Thymus (tissue), 11 donors: ENCODE results near the gene TMEM50A. TPM values are rescaled to one million over a fixed set of nuclear protein-coding genes. Genes with fewer than 3 reads are reported as not detected.
"Not testable (repeated sequence)": the region's sequence is repeated elsewhere in the genome, so short reads cannot be mapped to it uniquely, and the experiment has no call there.

Experiments
- DNase-seq, 9 donors: peaks; one replicate each; pipeline ENCODE4 v3.0.0-alpha.2; 2013; ENCODE audit warnings: low spot score in 9 of 9, low read depth in 6 of 9, missing footprints in 1 of 9
- H3K27ac ChIP-seq, 2 donors: one replicate each; pipeline ENCODE4 v1.5.1; 2013; ENCODE audit warnings: control low read depth in 1 of 2, low read depth in 1 of 2, low read length in 1 of 2, mild to moderate bottlenecking in 1 of 2, moderate library complexity in 1 of 2
- H3K27me3 ChIP-seq, 2 donors: one replicate each; pipeline ENCODE4 v1.5.1; 2013; ENCODE audit warnings: low read length in 1 of 2; ENCODE audit not compliant: control insufficient read depth in 2 of 2, insufficient read depth in 1 of 2
- H3K36me3 ChIP-seq, 2 donors: one replicate each; pipeline ENCODE4 v1.5.1; 2013; ENCODE audit warnings: low read length in 1 of 2, mild to moderate bottlenecking in 1 of 2, moderate library complexity in 1 of 2; ENCODE audit not compliant: control insufficient read depth in 2 of 2, insufficient read depth in 2 of 2
- H3K4me1 ChIP-seq, 2 donors: one replicate each; pipeline ENCODE4 v1.5.1; 2013; ENCODE audit warnings: low read length in 2 of 2; ENCODE audit not compliant: control insufficient read depth in 2 of 2, insufficient read depth in 2 of 2
- H3K4me3 ChIP-seq, 2 donors: one replicate each; pipeline ENCODE4 v1.5.1; 2013; ENCODE audit warnings: low read length in 2 of 2, control low read depth in 1 of 2, mild to moderate bottlenecking in 1 of 2
- H3K9me3 ChIP-seq, 2 donors: one replicate each; pipeline ENCODE4 v1.5.1; 2013; ENCODE audit warnings: low read length in 1 of 2, mild to moderate bottlenecking in 1 of 2; ENCODE audit not compliant: control insufficient read depth in 2 of 2, insufficient read depth in 1 of 2
- WGBS: extraction: QIAGEN DNeasy Blood & Tissue Kit; methylation state at CpG from one replicate; pipeline ENCODE4 v1.1.7; 2013; 5-methylcytosine and 5-hydroxymethylcytosine counted together
- polyA plus RNA-seq: library from polyadenylated mRNA; stranded (reverse); fragments of 200-250 nt; gene quantifications from one replicate; pipeline ENCODE4 v1.2.3, GENCODE V29; 2013
- total RNA-seq: library from RNA; stranded (reverse); fragments of 120-200 nt; gene quantifications from one replicate; pipeline ENCODE4 v1.2.4, GENCODE V29; 2013
- donor health status: healthy.

Gene TMEM50A
- total and polyA plus RNA-seq, 2 donors: 63.8 to 109 TPM

DNA sequence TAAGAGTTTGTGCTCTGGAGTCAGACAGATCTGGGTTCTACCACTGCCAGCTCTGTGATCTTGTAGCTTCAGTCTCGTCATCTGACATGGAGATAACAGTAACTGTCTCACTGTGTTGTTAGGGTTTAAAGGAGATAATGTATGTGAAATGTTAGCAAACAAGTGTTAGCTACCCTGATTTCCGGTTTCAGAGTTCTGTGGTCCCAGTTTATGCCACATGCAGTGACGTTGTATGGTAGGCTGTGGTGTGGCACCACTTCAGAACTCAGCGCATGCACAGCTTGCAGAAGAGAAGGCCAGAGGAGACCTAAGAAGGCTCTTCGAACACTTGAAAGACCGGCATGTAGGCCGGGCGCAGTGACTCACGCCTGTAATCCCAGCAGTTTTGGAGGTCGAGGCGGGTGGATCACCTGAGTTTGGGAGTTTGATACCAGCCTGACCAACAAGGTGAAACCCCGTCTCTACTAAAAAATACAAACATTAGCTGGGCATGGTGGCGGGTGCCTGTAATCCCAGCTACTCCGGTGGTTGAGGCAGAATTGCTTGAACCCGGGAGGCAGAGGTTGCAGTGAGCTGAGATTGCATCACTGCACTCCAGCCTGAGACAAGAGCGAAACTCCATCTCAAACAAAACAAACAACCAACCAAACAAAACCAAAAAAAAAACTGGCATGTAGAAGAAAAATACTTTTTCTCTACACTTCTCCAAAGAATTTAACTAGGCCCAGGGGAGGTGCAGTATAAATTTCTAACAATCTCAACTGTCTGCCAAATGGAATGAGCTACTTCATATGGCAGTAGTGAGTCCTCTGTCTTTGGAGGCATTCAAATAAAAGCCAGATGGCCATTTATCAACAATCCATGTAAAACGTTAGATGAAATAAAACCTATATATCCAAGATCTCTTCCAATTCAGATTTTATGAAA, 10.0 kb upstream of the TMEM50A start:
- H3K27me3 ChIP-seq, H3K4me3 ChIP-seq, H3K27ac ChIP-seq, H3K36me3 ChIP-seq, DNase-seq, H3K4me1 ChIP-seq, H3K9me3 ChIP-seq: not testable (repeated sequence)
- no CpG with 5 or more reads among the region's 17 CpGs for WGBS

GRCh38 chr1:25328791-25329185, 9.3 kb upstream of the TMEM50A start:
- not testable (repeated sequence) for H3K4me3 ChIP-seq, DNase-seq, H3K27me3 ChIP-seq, H3K9me3 ChIP-seq, H3K36me3 ChIP-seq, H3K27ac ChIP-seq, H3K4me1 ChIP-seq
- 95% methylated on average over 4 of the region's 4 CpGs for WGBS

DNA sequence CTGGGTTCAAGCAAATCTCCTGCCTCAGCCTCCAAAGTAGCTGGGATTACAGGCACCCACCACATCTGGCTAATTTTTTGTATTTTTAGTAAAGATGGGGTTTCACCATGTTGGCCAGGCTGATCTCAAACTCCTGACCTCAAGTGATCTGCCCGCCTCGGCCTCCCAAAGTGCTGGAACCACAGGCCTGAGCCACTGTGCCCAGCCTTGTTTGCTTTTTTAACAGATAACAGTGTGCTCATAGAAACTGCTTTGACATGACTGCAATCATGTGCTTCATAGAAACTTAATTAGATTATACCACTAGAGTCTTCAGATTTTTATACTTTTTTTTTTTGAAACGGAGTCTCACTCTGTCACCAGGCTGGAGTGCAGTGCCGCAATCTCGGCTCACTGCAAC, 8.8 kb upstream of the TMEM50A start:
- H3K27ac ChIP-seq, DNase-seq, H3K36me3 ChIP-seq, H3K4me3 ChIP-seq, H3K9me3 ChIP-seq, H3K27me3 ChIP-seq, H3K4me1 ChIP-seq: not testable (repeated sequence)
- over 99% methylated on average over 5 of the region's 5 CpGs for WGBS

- not testable (repeated sequence) for H3K4me1 ChIP-seq, DNase-seq, H3K9me3 ChIP-seq, H3K27ac ChIP-seq, H3K4me3 ChIP-seq, H3K27me3 ChIP-seq, H3K36me3 ChIP-seq
- 62% methylated on average over 5 of the region's 5 CpGs for WGBS
Measured at GRCh38 chr1:25329950-25330349, 8.2 kb upstream of the TMEM50A start.

GRCh38 chr1:25336922-25337354, 1.2 kb upstream of the TMEM50A start:
- not testable (repeated sequence) for H3K27ac ChIP-seq, H3K36me3 ChIP-seq, H3K9me3 ChIP-seq, H3K27me3 ChIP-seq, H3K4me1 ChIP-seq
- WGBS: under 1% methylated on average over 28 of the region's 29 CpGs
- peak overlapping the region; percentile 52 to 58 for H3K4me3 ChIP-seq
- DNase-seq: peak in 3 of 9 donors; percentile 11 to 50 (median 18)

DNA sequence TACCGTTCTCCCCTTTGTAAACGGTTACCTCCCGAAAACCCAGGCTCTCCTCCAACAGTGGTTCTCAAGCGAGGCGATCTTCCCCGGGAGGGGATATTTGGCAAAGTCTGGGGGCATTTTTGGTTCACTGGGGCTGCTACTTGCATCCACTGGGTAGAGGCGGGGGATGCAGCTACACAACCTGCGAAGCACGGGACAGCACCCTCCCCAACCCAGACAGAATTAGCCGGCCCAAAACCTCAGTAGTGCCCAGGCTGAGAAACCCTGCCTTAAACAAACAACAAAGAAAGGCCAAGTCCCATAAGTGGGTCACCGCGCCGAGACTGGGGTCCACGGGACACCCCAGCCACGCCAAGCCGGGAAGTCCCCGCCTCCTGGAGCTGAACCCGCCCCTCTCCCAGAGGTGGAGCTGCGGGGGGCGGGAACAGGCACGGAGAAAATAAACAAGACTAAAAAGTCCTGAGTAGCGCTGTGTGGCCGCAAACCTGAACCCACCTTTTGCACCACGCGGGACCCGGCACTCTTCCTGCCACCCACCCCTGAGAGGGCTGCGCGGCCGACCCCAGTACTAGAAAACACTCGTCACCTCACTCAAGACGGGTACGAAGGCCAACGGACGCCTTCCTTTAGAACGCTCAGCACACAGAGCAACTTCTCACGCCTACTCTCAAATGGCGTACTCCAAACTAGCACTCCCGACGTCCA, 499 bp upstream of the TMEM50A start:
- not testable (repeated sequence) for H3K9me3 ChIP-seq, H3K27me3 ChIP-seq, H3K4me1 ChIP-seq, H3K36me3 ChIP-seq
- DNase-seq: peak in 5 of 9 donors; percentile 14 to 49 (median 21)
- Histone ChIP-seq H3K4me3 (peak overlapping the region; percentile 78 to 95), H3K27ac (peak overlapping the region; percentile 92 to 96)
- WGBS: under 1% methylated on average over 24 of the region's 39 CpGs

- H3K4me3 ChIP-seq: peak overlapping the region; percentile 78 to 95
- H3K9me3 ChIP-seq: no peaks in the 10 kb centered on the region
- H3K27me3 ChIP-seq: no peaks in the 10 kb centered on the region
- H3K4me1 ChIP-seq: peaks cover 3 to 5% of the 10 kb centered on the region in 2 donors
- WGBS: 2% methylated on average over 6 of the region's 6 CpGs
- H3K27ac ChIP-seq: peak overlapping the region in 1 of 2 donors; percentile 92
- peak in 2 of 9 donors; percentile 0 to 27 for DNase-seq
- peaks cover 5 to 20% of the 10 kb centered on the region in 2 donors for H3K36me3 ChIP-seq
Measured at GRCh38 chr1:25338986-25339385, 852 bp downstream of the TMEM50A start.

DNA sequence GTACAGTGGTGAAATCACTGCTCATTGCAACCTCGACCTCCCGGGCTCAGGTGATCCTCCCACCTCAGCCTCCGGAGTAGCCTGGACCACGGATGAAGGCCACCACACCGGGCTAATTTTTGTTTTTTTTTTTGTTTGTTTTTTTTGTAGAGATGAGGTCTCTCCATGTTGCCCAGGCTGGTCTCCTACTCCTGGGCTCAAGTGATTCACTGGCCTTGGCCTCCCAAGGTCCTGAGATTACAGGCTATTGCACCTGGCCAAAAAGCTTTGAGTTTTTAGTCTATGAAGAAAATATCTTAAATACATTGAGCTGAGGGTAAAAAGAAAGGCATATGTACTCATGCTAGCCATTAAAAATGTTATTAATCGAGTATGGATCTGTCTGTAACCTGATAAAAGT, 3.6 kb downstream of the TMEM50A start:
- peaks cover 3 to 5% of the 10 kb centered on the region in 2 donors for H3K4me1 ChIP-seq
- no peak for DNase-seq
- H3K27me3 ChIP-seq: no peaks in the 10 kb centered on the region
- 88% methylated on average over 6 of the region's 6 CpGs for WGBS
- no peak overlapping the region for H3K4me3 ChIP-seq
- H3K27ac ChIP-seq: no peak overlapping the region
- H3K9me3 ChIP-seq: no peaks in the 10 kb centered on the region
- H3K36me3 ChIP-seq: peaks cover 18 to 40% of the 10 kb centered on the region in 2 donors

- peaks cover 3 to 5% of the 10 kb centered on the region in 2 donors for H3K4me1 ChIP-seq
- H3K27me3 ChIP-seq: no peaks in the 10 kb centered on the region
- H3K9me3 ChIP-seq: no peaks in the 10 kb centered on the region
- 99% methylated on average over 1 of the region's 1 CpG for WGBS
- no peak overlapping the region for H3K27ac ChIP-seq
- peaks cover 18 to 49% of the 10 kb centered on the region in 2 donors for H3K36me3 ChIP-seq
- DNase-seq: no peak
- H3K4me3 ChIP-seq: no peak overlapping the region
Measured at GRCh38 chr1:25342846-25343245, 4.7 kb downstream of the TMEM50A start.
